Ishikawa (cell line): ENCODE results near the gene ACTA2.
A peak's percentile ranks its signal among the peaks of the same experiment; 100 is the strongest.

ENCODE experiments used
- CEBPB ChIP-seq: IDR thresholded peaks from 2 replicates; pipeline ENCODE4 v1.6.1; 2012
- CREB1 ChIP-seq: IDR thresholded peaks from 2 replicates; pipeline ENCODE4 v1.6.1; 2012; ENCODE audit warnings: low read depth
- EGR1 ChIP-seq: IDR thresholded peaks from 2 replicates; pipeline ENCODE4 v1.6.1; 2012
- EP300 ChIP-seq: IDR thresholded peaks from 2 replicates; pipeline ENCODE4 v1.6.1; 2012; ENCODE audit warnings: borderline replicate concordance
- FOXM1 ChIP-seq: IDR thresholded peaks from 2 replicates; pipeline ENCODE4 v1.6.1; 2012; ENCODE audit warnings: low read depth, borderline replicate concordance
- MAX ChIP-seq: IDR thresholded peaks from 2 replicates; pipeline ENCODE4 v1.6.1; 2012
- NFIC ChIP-seq: IDR thresholded peaks from 2 replicates; pipeline ENCODE4 v1.6.1; 2012
- RAD21 ChIP-seq: IDR thresholded peaks from 2 replicates; pipeline ENCODE4 v1.6.1; 2012; ENCODE audit warnings: low read depth
- REST ChIP-seq: IDR thresholded peaks from 2 replicates; pipeline ENCODE4 v1.6.1; 2012; ENCODE audit warnings: low read depth, mild to moderate bottlenecking
- TAF1 ChIP-seq: IDR thresholded peaks from 2 replicates; pipeline ENCODE4 v1.6.1; 2012; ENCODE audit warnings: low read depth, mild to moderate bottlenecking
- TCF12 ChIP-seq: IDR thresholded peaks from 2 replicates; pipeline ENCODE4 v1.6.1; 2012; ENCODE audit warnings: low read depth
- TEAD4 ChIP-seq: IDR thresholded peaks from 2 replicates; pipeline ENCODE4 v1.6.1; 2012
- YY1 ChIP-seq: IDR thresholded peaks from 2 replicates; pipeline ENCODE4 v1.6.1; 2012; ENCODE audit warnings: low read depth
- ZBTB7A ChIP-seq: IDR thresholded peaks from 2 replicates; pipeline ENCODE4 v1.6.1; 2012; ENCODE audit warnings: low read depth
- TF ChIP-seq, protein P1 (sequence below): IDR thresholded peaks from 2 replicates; pipeline ENCODE4 v1.6.1; 2012

The ACTA2 gene

GRCh38 chr10:88990384-88991160, 38.0 kb upstream of the ACTA2 start, which contains the start of gene FAS:
FAS (plus strand) TSS chr10:88990798; CDS start chr10:88990877, 79 bp downstream.
- TF ChIP-seq RAD21 (no peak), REST (0 out of 2 replicates have a peak, but pooled peaks have one; percentile 24), ZBTB7A (no peak; the same call in 1 of the 2 replicates), EP300 (peak; percentile 62), MAX (peak; percentile 76), YY1 (no peak), EGR1 (no peak), CEBPB (peak; percentile 93), TEAD4 (peak; percentile 79), TCF12 (peak; percentile 72), TAF1 (peak; percentile 46; the same call in 1 of the 2 replicates), CREB1 (no peak), FOXM1 (no peak; the same call in none of the 2 replicates), NFIC (no peak; the same call in 1 of the 2 replicates)
- TF ChIP-seq, protein P1, sequence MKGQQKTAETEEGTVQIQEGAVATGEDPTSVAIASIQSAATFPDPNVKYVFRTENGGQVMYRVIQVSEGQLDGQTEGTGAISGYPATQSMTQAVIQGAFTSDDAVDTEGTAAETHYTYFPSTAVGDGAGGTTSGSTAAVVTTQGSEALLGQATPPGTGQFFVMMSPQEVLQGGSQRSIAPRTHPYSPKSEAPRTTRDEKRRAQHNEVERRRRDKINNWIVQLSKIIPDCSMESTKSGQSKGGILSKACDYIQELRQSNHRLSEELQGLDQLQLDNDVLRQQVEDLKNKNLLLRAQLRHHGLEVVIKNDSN = peak; percentile 9

DNA sequence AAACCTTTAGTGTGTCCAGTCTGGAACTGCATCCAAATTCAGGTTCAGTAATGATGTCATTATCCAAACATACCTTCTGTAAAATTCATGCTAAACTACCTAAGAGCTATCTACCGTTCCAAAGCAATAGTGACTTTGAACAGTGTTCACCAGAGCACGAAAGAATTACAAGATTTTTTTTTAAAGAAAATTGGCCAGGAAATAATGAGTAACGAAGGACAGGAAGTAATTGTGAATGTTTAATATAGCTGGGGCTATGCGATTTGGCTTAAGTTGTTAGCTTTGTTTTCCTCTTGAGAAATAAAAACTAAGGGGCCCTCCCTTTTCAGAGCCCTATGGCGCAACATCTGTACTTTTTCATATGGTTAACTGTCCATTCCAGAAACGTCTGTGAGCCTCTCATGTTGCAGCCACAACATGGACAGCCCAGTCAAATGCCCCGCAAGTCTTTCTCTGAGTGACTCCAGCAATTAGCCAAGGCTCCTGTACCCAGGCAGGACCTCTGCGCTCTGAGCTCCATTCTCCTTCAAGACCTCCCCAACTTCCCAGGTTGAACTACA, 37.3 kb upstream of the ACTA2 start:
- TF ChIP-seq, protein P1 = no peak
- no peak for TF ChIP-seq CREB1
- peak; percentile 97 for TF ChIP-seq CEBPB
- no peak; the same call in 1 of the 2 replicates for TF ChIP-seq FOXM1
- TF ChIP-seq NFIC = peak; percentile 60; the same call in 1 of the 2 replicates

- no peak for TF ChIP-seq TAF1
- no peak for TF ChIP-seq EP300
- no peak for TF ChIP-seq TCF12
- no peak for TF ChIP-seq MAX
- TF ChIP-seq, protein P1 = no peak
- TF ChIP-seq RAD21 = no peak
Observed at GRCh38 chr10:88989423-88989822, 36.9 kb upstream of the ACTA2 start.

- TF ChIP-seq TAF1 (no peak), MAX (no peak), TCF12 (no peak), TEAD4 (no peak), EGR1 (no peak), REST (no peak), CEBPB (no peak), FOXM1 (no peak), CREB1 (no peak), ZBTB7A (no peak), RAD21 (no peak)
Observed at GRCh38 chr10:88987840-88988239, 35.3 kb upstream of the ACTA2 start.

GRCh38 chr10:88987243-88987725, 34.7 kb upstream of the ACTA2 start:
- TF ChIP-seq REST (no peak), ZBTB7A (no peak), TAF1 (no peak), FOXM1 (no peak), RAD21 (no peak), NFIC (no peak), EP300 (no peak), TEAD4 (no peak), TCF12 (no peak), CEBPB (no peak), MAX (no peak), EGR1 (no peak), YY1 (no peak), CREB1 (no peak)
- TF ChIP-seq, protein P1 = no peak
